GM19193 (cell line): Measurements from ENCODE around the gene DSC1.

Experiments used
- POLR2A ChIP-seq: IDR thresholded peaks from 4 replicates; pipeline ENCODE4 v1.6.1; 2011; ENCODE audit not compliant: insufficient read depth, insufficient read length; ENCODE audit errors: extremely low read depth

The DSC1 gene

GRCh38 chr18:31162825-31163435 is at the start of gene DSC1:
Gene DSC1 (minus strand): TSS chr18:31162856. CDS start chr18:31162594, 262 bp downstream.
- TF ChIP-seq POLR2A = no peak

- TF ChIP-seq POLR2A = no peak
Observed at GRCh38 chr18:31211047-31211446, 48.4 kb upstream of the DSC1 start.

GRCh38 chr18:31209041-31209440 is 46.4 kb upstream of the DSC1 start:
- no peak for TF ChIP-seq POLR2A

GRCh38 chr18:31207391-31207790 is 44.7 kb upstream of the DSC1 start:
- TF ChIP-seq POLR2A = no peak

- no peak for TF ChIP-seq POLR2A
Observed at GRCh38 chr18:31206787-31207381, 44.2 kb upstream of the DSC1 start.

DNA sequence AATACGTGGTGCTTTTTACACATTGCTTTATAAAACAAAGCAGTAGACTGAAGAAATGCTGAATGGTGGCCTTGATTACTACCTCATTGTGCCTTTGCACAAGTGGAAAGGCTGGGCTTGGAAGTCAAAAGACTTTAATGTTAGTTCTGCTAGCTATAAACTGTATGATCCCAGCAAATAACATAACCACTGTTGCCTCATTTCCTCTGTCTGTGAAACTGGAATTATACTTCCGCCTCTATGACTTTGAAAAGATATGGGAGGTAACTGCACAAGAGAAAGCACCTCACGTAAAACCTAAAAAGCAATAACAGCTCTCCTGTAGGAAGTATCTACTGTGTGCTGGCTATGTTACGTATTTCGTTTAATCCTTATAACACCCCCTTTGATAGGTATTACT is 43.4 kb upstream of the DSC1 start:
- no peak for TF ChIP-seq POLR2A

GRCh38 chr18:31205273-31205672 is 42.6 kb upstream of the DSC1 start:
- no peak for TF ChIP-seq POLR2A

- TF ChIP-seq POLR2A = no peak
Observed at GRCh38 chr18:31204833-31205232, 42.2 kb upstream of the DSC1 start.

DNA sequence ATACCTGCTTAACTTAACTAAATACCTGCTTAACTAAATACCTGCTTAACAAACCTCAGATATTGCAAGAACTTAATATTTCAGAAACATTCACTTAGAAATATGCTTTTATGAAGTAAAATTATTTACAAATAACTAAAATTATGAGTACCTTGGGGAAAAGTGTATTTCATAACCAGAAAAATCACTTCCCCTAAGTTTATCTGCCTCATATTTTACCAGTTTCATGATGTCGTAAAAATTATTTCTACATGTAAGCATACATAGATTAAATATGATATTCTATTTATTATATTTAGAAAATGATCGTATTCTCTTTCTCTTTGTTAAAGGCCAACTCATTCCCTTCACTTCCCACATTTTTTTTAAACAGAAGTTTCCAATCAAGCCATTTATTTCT is 41.5 kb upstream of the DSC1 start:
- no peak for TF ChIP-seq POLR2A

DNA sequence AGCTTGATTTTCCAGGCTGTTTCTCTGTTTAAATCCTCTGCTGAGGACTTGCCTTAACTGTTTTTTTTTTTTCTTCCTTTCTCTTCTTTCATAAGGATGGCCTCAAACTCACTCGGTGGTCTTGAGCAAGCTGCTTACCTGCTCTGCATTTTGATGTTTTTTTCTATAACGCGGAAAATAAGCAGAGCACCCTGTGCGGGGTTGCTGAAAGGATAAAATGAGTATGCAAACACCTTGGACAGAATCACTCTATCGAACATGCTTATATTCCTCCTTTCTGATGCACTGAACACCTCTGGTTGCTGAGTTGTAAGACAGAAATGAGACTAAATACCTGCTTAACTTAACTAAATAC is 41.1 kb upstream of the DSC1 start:
- TF ChIP-seq POLR2A = no peak

- TF ChIP-seq POLR2A = no peak
Observed at GRCh38 chr18:31203096-31203793, 40.6 kb upstream of the DSC1 start.

GRCh38 chr18:31199190-31199769 is 36.6 kb upstream of the DSC1 start:
- no peak for TF ChIP-seq POLR2A

DNA sequence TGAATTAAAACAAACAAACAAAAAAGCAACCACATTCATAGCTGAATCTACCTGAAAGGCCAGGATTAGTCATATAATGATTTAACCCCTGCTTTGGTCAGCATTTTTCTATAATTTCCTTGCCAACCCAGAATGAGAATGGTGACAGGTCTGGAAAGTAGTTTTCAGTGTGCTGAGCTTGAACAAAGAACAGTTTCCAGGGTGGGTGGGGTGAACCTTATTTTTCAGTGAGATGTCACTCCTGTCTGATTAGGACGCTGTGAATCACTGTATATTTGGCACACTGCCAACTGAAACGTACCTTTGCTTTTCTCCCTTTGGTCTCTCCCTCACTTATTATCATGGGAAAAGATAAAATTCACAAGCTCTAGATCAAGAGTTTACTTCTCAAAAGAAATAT is 35.0 kb upstream of the DSC1 start:
- TF ChIP-seq POLR2A = no peak

DNA sequence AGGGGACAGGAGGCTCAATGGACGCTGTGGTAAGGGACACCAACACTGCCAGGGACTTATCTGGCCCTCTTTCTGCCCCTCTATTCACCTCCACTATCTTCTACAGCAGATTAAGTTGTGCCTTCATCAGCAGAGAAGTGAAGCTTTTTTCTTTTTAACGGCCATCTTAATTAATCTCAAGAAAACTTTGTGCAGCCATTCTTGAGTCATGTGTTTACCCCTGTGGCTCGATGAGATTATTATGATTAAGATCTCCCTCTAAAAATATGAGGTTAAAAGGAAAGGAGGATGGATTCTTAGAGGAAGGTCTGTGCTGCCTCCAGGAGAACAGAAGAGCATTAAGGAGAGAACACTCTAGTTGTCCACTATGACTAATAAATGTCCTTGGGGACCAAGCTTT is 32.4 kb upstream of the DSC1 start:
- no peak for TF ChIP-seq POLR2A

- no peak for TF ChIP-seq POLR2A
Observed at GRCh38 chr18:31192086-31192776, 29.6 kb upstream of the DSC1 start.
